GM03348 (cell line): Measurements from ENCODE around the gene GLT6D1.
A peak's percentile ranks its signal among the peaks of the same experiment; 100 is the strongest.

Source experiments
- DNase-seq: peaks from one replicate; pipeline ENCODE4 v3.0.0; 2012; ENCODE audit warnings: low spot score

The GLT6D1 gene

GRCh38 chr9:135584934-135585333, 54.4 kb downstream of the GLT6D1 start:
- no peak for DNase-seq

- DNase-seq, result no peak
Measured at GRCh38 chr9:135584371-135584770, 55.0 kb downstream of the GLT6D1 start.

- peak; percentile 7 for DNase-seq
Measured at GRCh38 chr9:135583688-135584011, 55.7 kb downstream of the GLT6D1 start.

GRCh38 chr9:135582966-135583687, 56.2 kb downstream of the GLT6D1 start:
- peak; percentile 13 for DNase-seq

GRCh38 chr9:135582541-135582940, 56.8 kb downstream of the GLT6D1 start:
- no peak for DNase-seq

- no peak for DNase-seq
Measured at GRCh38 chr9:135581636-135582426, 57.5 kb downstream of the GLT6D1 start.

- no peak for DNase-seq
Measured at GRCh38 chr9:135580664-135581380, 58.5 kb downstream of the GLT6D1 start.

GRCh38 chr9:135579889-135580660, 59.3 kb downstream of the GLT6D1 start:
- no peak for DNase-seq

GRCh38 chr9:135579356-135579755, 60.0 kb downstream of the GLT6D1 start:
- DNase-seq, result no peak

GRCh38 chr9:135577256-135577655, 62.1 kb downstream of the GLT6D1 start:
- DNase-seq, result no peak

GRCh38 chr9:135575995-135576631, 63.2 kb downstream of the GLT6D1 start:
- no peak for DNase-seq

- DNase-seq, result no peak
Measured at GRCh38 chr9:135574943-135575342, 64.4 kb downstream of the GLT6D1 start.

GRCh38 chr9:135574331-135574730, 65.0 kb downstream of the GLT6D1 start:
- no peak for DNase-seq
